SK-N-MC (cell line): ENCODE results near the gene TLR2.

ENCODE experiments used
- EZH2 ChIP-seq: fragments of 200-600 bp; sonication (generic); IDR thresholded peaks from one replicate; pipeline ENCODE4 v1.6.1; 2017; ENCODE audit warnings: antibody characterized with exemption
- FOXP2 ChIP-seq: optimal IDR thresholded peaks from 2 replicates; pipeline ENCODE3; 2011; ENCODE audit warnings: mild to moderate bottlenecking, moderate library complexity; ENCODE audit not compliant: insufficient read depth; ENCODE audit errors: extremely low read length, control extremely low read depth
- POLR2AphosphoS5 ChIP-seq: IDR thresholded peaks from 2 replicates; pipeline ENCODE4 v1.6.1; 2012; ENCODE audit warnings: mild to moderate bottlenecking, low read depth, low read length, borderline replicate concordance

GRCh38 chr4:153651587-153651986, 32.5 kb upstream of the TLR2 start:
- TF ChIP-seq EZH2 = no peak
- no peak for TF ChIP-seq POLR2AphosphoS5
- no peak for TF ChIP-seq FOXP2
